Activated T-helper 1 cell treated with anti-CD3 and anti-CD28 coated beads, Interleukin-12 subunit alpha, Interleukin-12 subunit beta, Interleukin-2, Interleukin-4 antibody, amounts not matched to agents 30 ng/mL and 10 ng/mL and 1 ng/mL, durations not matched to agents 14 hours and 24 hours and 36 hours (primary cell): Measurements from ENCODE around the gene APLP2. TPM values are rescaled to one million over a fixed set of nuclear protein-coding genes. Genes with fewer than 3 reads are reported as not detected.
A peak's percentile ranks its signal among the peaks of the same experiment; 100 is the strongest.

Experiments
- DNase-seq: peaks from one replicate; pipeline ENCODE4 v3.0.0; 2021; ENCODE audit warnings: low spot score
- H3K27ac Mint-ChIP-seq: one replicate; pipeline ENCODE4 v1.8.0; 2021; ENCODE audit warnings: mild to moderate bottlenecking, mixed read lengths
- H3K27me3 Mint-ChIP-seq: one replicate; pipeline ENCODE4 v1.8.0; 2022; ENCODE audit warnings: mild to moderate bottlenecking, moderate library complexity, mixed read lengths; ENCODE audit not compliant: insufficient read depth
- H3K36me3 Mint-ChIP-seq: one replicate; pipeline ENCODE4 v1.8.0; 2021; ENCODE audit warnings: low read depth, mixed read lengths
- H3K4me1 Mint-ChIP-seq: one replicate; pipeline ENCODE4 v1.8.0; 2021; ENCODE audit warnings: low read depth, mixed read lengths
- H3K4me3 Mint-ChIP-seq: one replicate; pipeline ENCODE4 v1.8.0; 2021; ENCODE audit warnings: mild to moderate bottlenecking, moderate library complexity, mixed read lengths
- H3K9me3 Mint-ChIP-seq: one replicate; pipeline ENCODE4 v1.8.0; 2021; ENCODE audit warnings: mixed read lengths
- intact Hi-C: fragments of 100-400 bp; cut with micrococcal nuclease; formaldehyde crosslinking; loops from one replicate; pipeline ENCODE4 v1.15.1; 2024
- total RNA-seq: library from RNA; stranded (reverse); gene quantifications from 2 replicates; pipeline ENCODE4 v1.2.3, GENCODE V29; 2022

APLP2 gene
- total RNA-seq, 1 donor from 2014 or later = 47.8 TPM

- Mint-ChIP-seq H3K27ac (no peak overlapping the region), H3K27me3 (peaks cover 3% of the 10 kb centered on the region), H3K36me3 (peaks cover 7% of the 10 kb centered on the region), H3K9me3 (no peaks in the 10 kb centered on the region), H3K4me3 (no peak overlapping the region), H3K4me1 (no peaks in the 10 kb centered on the region)
- DNase-seq = no peak
- intact Hi-C loops = loop anchor here (5.0 kb wide), 3 partner anchors 343 to 768 kb away; no protein-coding TSS in a partner anchor
Measured at GRCh38 chr11:130129922-130130321, 60.2 kb downstream of the APLP2 start.

GRCh38 chr11:130131961-130132850 is 62.5 kb downstream of the APLP2 start:
- Mint-ChIP-seq H3K4me3 (no peak overlapping the region), H3K36me3 (peaks cover 7% of the 10 kb centered on the region), H3K4me1 (no peaks in the 10 kb centered on the region), H3K27ac (no peak overlapping the region), H3K27me3 (no peaks in the 10 kb centered on the region), H3K9me3 (no peaks in the 10 kb centered on the region)
- intact Hi-C loops = loop anchor here (1.0 to 5.0 kb wide), 7 partner anchors 63 to 770 kb away; partner anchors contain the start of gene APLP2
- DNase-seq = peak; percentile 46

GRCh38 chr11:130133716-130134115 is 64.0 kb downstream of the APLP2 start:
- Mint-ChIP-seq H3K4me3 (no peak overlapping the region), H3K36me3 (peaks cover 10% of the 10 kb centered on the region), H3K27ac (no peak overlapping the region), H3K9me3 (no peaks in the 10 kb centered on the region), H3K4me1 (no peaks in the 10 kb centered on the region), H3K27me3 (no peaks in the 10 kb centered on the region)
- no peak for DNase-seq
- intact Hi-C loops = loop anchor here (5.0 kb wide), 3 partner anchors 346 to 771 kb away; no protein-coding TSS in a partner anchor

- no peaks in the 10 kb centered on the region for H3K27me3 Mint-ChIP-seq
- no peaks in the 10 kb centered on the region for H3K4me1 Mint-ChIP-seq
- intact Hi-C loops = no loop called here
- H3K36me3 Mint-ChIP-seq = peaks cover 3% of the 10 kb centered on the region
- H3K4me3 Mint-ChIP-seq = no peak overlapping the region
- no peak overlapping the region for H3K27ac Mint-ChIP-seq
- H3K9me3 Mint-ChIP-seq = no peaks in the 10 kb centered on the region
- no peak for DNase-seq
Measured at GRCh38 chr11:130136107-130136506, 66.4 kb downstream of the APLP2 start.

GRCh38 chr11:130137999-130138398 is 68.3 kb downstream of the APLP2 start:
- DNase-seq = no peak
- Mint-ChIP-seq H3K27ac (no peak overlapping the region), H3K4me3 (no peak overlapping the region)

GRCh38 chr11:130139401-130139800 is 69.7 kb downstream of the APLP2 start:
- Mint-ChIP-seq H3K9me3 (no peaks in the 10 kb centered on the region), H3K4me3 (no peak overlapping the region), H3K36me3 (peaks cover 5% of the 10 kb centered on the region), H3K27me3 (no peaks in the 10 kb centered on the region), H3K4me1 (no peaks in the 10 kb centered on the region), H3K27ac (no peak overlapping the region)
- DNase-seq = no peak
- intact Hi-C loops = no loop called here

More at GRCh38 chr11:130137999-130138398, 68.3 kb downstream of the APLP2 start:
- H3K27me3 Mint-ChIP-seq = no peaks in the 10 kb centered on the region
- H3K36me3 Mint-ChIP-seq = peaks cover 3% of the 10 kb centered on the region
- no peaks in the 10 kb centered on the region for H3K9me3 Mint-ChIP-seq
- H3K4me1 Mint-ChIP-seq = no peaks in the 10 kb centered on the region
- intact Hi-C loops = no loop called here

GRCh38 chr11:130141561-130142341 is 72.1 kb downstream of the APLP2 start:
- H3K4me3 Mint-ChIP-seq = no peak overlapping the region
- intact Hi-C loops = no loop called here
- DNase-seq = no peak
- no peaks in the 10 kb centered on the region for H3K27me3 Mint-ChIP-seq
- H3K36me3 Mint-ChIP-seq = peaks cover 5% of the 10 kb centered on the region
- no peak overlapping the region for H3K27ac Mint-ChIP-seq
- H3K4me1 Mint-ChIP-seq = peaks cover 7% of the 10 kb centered on the region
- no peaks in the 10 kb centered on the region for H3K9me3 Mint-ChIP-seq

GRCh38 chr11:130144141-130144540 is 74.4 kb downstream of the APLP2 start:
- intact Hi-C loops = no loop called here
- no peaks in the 10 kb centered on the region for H3K27me3 Mint-ChIP-seq
- peaks cover 10% of the 10 kb centered on the region for H3K4me1 Mint-ChIP-seq
- no peak overlapping the region for H3K4me3 Mint-ChIP-seq
- no peak for DNase-seq
- no peak overlapping the region for H3K27ac Mint-ChIP-seq
- no peaks in the 10 kb centered on the region for H3K9me3 Mint-ChIP-seq
- peaks cover 2% of the 10 kb centered on the region for H3K36me3 Mint-ChIP-seq

- Mint-ChIP-seq H3K36me3 (peaks cover 2% of the 10 kb centered on the region), H3K4me1 (peaks cover 10% of the 10 kb centered on the region), H3K4me3 (no peak overlapping the region), H3K27me3 (no peaks in the 10 kb centered on the region), H3K27ac (no peak overlapping the region), H3K9me3 (no peaks in the 10 kb centered on the region)
- DNase-seq = no peak
- intact Hi-C loops = no loop called here
Measured at GRCh38 chr11:130144861-130145281, 75.2 kb downstream of the APLP2 start.

GRCh38 chr11:130145311-130145812 is 75.7 kb downstream of the APLP2 start:
- no peak for DNase-seq
- no peaks in the 10 kb centered on the region for H3K27me3 Mint-ChIP-seq
- no peaks in the 10 kb centered on the region for H3K9me3 Mint-ChIP-seq
- H3K36me3 Mint-ChIP-seq = peaks cover 2% of the 10 kb centered on the region
- intact Hi-C loops = no loop called here
- H3K4me1 Mint-ChIP-seq = peaks cover 10% of the 10 kb centered on the region
- H3K4me3 Mint-ChIP-seq = no peak overlapping the region
- H3K27ac Mint-ChIP-seq = no peak overlapping the region

- H3K4me1 Mint-ChIP-seq = peaks cover 10% of the 10 kb centered on the region
- intact Hi-C loops = no loop called here
- H3K27me3 Mint-ChIP-seq = peaks cover under 1% of the 10 kb centered on the region
- no peak for DNase-seq
- no peak overlapping the region for H3K4me3 Mint-ChIP-seq
- H3K9me3 Mint-ChIP-seq = no peaks in the 10 kb centered on the region
- peaks cover 2% of the 10 kb centered on the region for H3K36me3 Mint-ChIP-seq
- no peak overlapping the region for H3K27ac Mint-ChIP-seq
Measured at GRCh38 chr11:130145975-130146776, 76.5 kb downstream of the APLP2 start.

GRCh38 chr11:130146796-130147195 is 77.1 kb downstream of the APLP2 start:
- Mint-ChIP-seq H3K27ac (no peak overlapping the region), H3K9me3 (no peaks in the 10 kb centered on the region), H3K36me3 (peaks cover 2% of the 10 kb centered on the region), H3K4me3 (no peak overlapping the region), H3K4me1 (peaks cover 10% of the 10 kb centered on the region), H3K27me3 (peaks cover 4% of the 10 kb centered on the region)
- DNase-seq = no peak
- intact Hi-C loops = no loop called here
